Esophagus squamous epithelium (tissue), 4 donors: ENCODE measurements around the gene CAMTA1.

Source experiments
- POLR2A ChIP-seq, 4 donors: fragments of 450-650 bp; IDR thresholded peaks; one replicate each; pipeline ENCODE4 v1.6.1; 2017; ENCODE audit warnings: antibody characterized with exemption in 4 of 4, mild to moderate bottlenecking in 4 of 4, moderate library complexity in 3 of 4
- TF ChIP-seq, protein P1 (sequence below), 6 experiments: fragments of 450-650 bp in 4 of 6; fragments of 200-600 bp in 2 of 6; sonication (generic) in 2 of 6; IDR thresholded peaks; one replicate each; pipeline ENCODE4 v1.5.1; 2016 to 2019; ENCODE audit warnings: antibody characterized with exemption in 6 of 6, mild to moderate bottlenecking in 4 of 6, moderate library complexity in 4 of 6

DNA sequence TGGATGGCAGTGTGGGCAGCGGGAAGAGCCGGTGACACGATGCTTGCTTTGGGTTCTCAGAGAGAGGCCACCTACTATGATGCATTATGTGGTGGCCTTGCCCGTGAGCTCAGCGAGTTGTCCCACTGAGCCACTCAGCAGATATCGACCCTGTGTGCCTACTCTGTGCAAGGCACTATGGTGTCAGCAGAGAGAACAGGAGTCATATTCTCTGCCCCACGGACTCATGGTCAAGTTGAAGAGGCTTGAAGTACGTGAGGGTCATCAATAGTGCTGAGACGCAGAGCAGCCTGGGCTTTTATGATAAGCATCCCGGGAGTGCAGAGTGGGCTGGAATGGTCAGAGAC lies 466.2 kb downstream of the CAMTA1 start:
- TF ChIP-seq, protein P1, sequence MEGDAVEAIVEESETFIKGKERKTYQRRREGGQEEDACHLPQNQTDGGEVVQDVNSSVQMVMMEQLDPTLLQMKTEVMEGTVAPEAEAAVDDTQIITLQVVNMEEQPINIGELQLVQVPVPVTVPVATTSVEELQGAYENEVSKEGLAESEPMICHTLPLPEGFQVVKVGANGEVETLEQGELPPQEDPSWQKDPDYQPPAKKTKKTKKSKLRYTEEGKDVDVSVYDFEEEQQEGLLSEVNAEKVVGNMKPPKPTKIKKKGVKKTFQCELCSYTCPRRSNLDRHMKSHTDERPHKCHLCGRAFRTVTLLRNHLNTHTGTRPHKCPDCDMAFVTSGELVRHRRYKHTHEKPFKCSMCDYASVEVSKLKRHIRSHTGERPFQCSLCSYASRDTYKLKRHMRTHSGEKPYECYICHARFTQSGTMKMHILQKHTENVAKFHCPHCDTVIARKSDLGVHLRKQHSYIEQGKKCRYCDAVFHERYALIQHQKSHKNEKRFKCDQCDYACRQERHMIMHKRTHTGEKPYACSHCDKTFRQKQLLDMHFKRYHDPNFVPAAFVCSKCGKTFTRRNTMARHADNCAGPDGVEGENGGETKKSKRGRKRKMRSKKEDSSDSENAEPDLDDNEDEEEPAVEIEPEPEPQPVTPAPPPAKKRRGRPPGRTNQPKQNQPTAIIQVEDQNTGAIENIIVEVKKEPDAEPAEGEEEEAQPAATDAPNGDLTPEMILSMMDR (IDR thresholded peaks at IDR 0.05) = no peak
- no peak for TF ChIP-seq POLR2A (IDR thresholded peaks at IDR 0.05)
